B cell (primary cell): ENCODE data around the gene TFE3. TPM values are rescaled to one million over a fixed set of nuclear protein-coding genes. Genes with fewer than 3 reads are reported as not detected.

Experiments
- ATAC-seq: fragments of 200-7000 bp; cut with Tn5 transposase; one replicate; pipeline ENCODE4 v1.10.0; 2021; ENCODE audit warnings: low read depth, mild to moderate bottlenecking, moderate number of reproducible peaks, moderate library complexity
- CTCF ChIA-PET: fragments of 350-600 bp; sonication (Branson Sonifier 250); formaldehyde crosslinking; loops from one replicate; lab custom pipeline; 2021; ENCODE audit warnings: antibody characterized with exemption, inconsistent platforms; lab: Charles Lee
- POLR2A ChIA-PET: fragments of 350-600 bp; sonication (Branson Sonifier 250); formaldehyde crosslinking; loops from one replicate; lab custom pipeline; 2021; ENCODE audit warnings: antibody characterized with exemption; lab: Charles Lee
- DNase-seq: peaks from one replicate; pipeline ENCODE4 v3.0.0; 2013
- H2AFZ ChIP-seq: 2 replicates; pipeline ENCODE4 v1.6.1; 2012; ENCODE audit warnings: mild to moderate bottlenecking, low read depth, low read length; ENCODE audit not compliant: insufficient read depth, poor library complexity, severe bottlenecking
- H3K27ac ChIP-seq, 2 donors: 1 replicate in 1 of 2; 2 replicates in 1 of 2; pipeline ENCODE4 v1.5.1; 2012 to 2013; ENCODE audit warnings: low read length in 2 of 2, mild to moderate bottlenecking in 2 of 2, moderate library complexity in 1 of 2
- H3K27me3 ChIP-seq, 4 experiments: fragments of 200-600 bp in 1 of 4; sonication (generic) in 1 of 4; replicated peaks in 1 of 4; 1 replicate in 2 of 4; 2 replicates in 2 of 4; pipeline versions ENCODE4 v1.6.1 to v1.7.0; 2013 to 2016; ENCODE audit warnings: low read length in 3 of 4, mild to moderate bottlenecking in 2 of 4, mixed read lengths in 1 of 4, moderate library complexity in 1 of 4; ENCODE audit not compliant: insufficient read depth in 4 of 4, control insufficient read depth in 3 of 4; ENCODE audit errors: control extremely low read depth in 1 of 4
- H3K36me3 ChIP-seq, 2 experiments: replicated peaks in 1 of 2; 1 replicate in 1 of 2; 2 replicates in 1 of 2; pipeline versions ENCODE4 v1.6.1 to v1.7.1; 2013; ENCODE audit warnings: low read length in 1 of 2; ENCODE audit not compliant: insufficient read depth in 2 of 2, control insufficient read depth in 1 of 2; ENCODE audit errors: control extremely low read depth in 1 of 2, extremely low read depth in 1 of 2
- H3K4me1 ChIP-seq, 2 donors: fragments of 200-600 bp in 1 of 2; sonication (generic) in 1 of 2; 1 replicate in 1 of 2; 2 replicates in 1 of 2; pipeline versions ENCODE4 v1.5.1 to v1.6.1; 2013 to 2017; ENCODE audit warnings: low read length in 2 of 2; ENCODE audit not compliant: control insufficient read depth in 2 of 2, insufficient read depth in 2 of 2
- H3K4me2 ChIP-seq: replicated peaks from 2 replicates; pipeline ENCODE3; 2012; ENCODE audit warnings: mild to moderate bottlenecking, low read depth, low read length; ENCODE audit not compliant: poor library complexity, severe bottlenecking
- H3K4me3 ChIP-seq, 5 experiments: fragments of 200-600 bp in 1 of 5; sonication (generic) in 1 of 5; 1 replicate in 3 of 5; 2 replicates in 2 of 5; pipeline versions ENCODE4 v1.5.1 to v1.7.0; 2011 to 2016; ENCODE audit warnings: low read length in 4 of 5, mild to moderate bottlenecking in 4 of 5, low read depth in 2 of 5, control low read depth in 1 of 5, moderate library complexity in 1 of 5; ENCODE audit not compliant: insufficient read depth in 1 of 5; ENCODE audit errors: control extremely low read depth in 1 of 5, extremely low read depth in 1 of 5
- H3K79me2 ChIP-seq: fragments of 200-600 bp; sonication (generic); one replicate; pipeline ENCODE4 v1.6.0; 2016; ENCODE audit warnings: low read length; ENCODE audit not compliant: control insufficient read depth, insufficient read depth
- H3K9ac ChIP-seq: fragments of 200-600 bp; sonication (generic); 2 replicates; pipeline ENCODE4 v1.6.1; 2017; ENCODE audit warnings: mild to moderate bottlenecking, low read length, moderate library complexity
- H3K9me3 ChIP-seq, 3 donors: one replicate each; pipeline versions ENCODE4 v1.6.1 to v1.7.1; 2013; ENCODE audit warnings: low read length in 2 of 3; ENCODE audit not compliant: control insufficient read depth in 2 of 3, insufficient read depth in 1 of 3; ENCODE audit errors: control extremely low read depth in 1 of 3
- H4K20me1 ChIP-seq: 2 replicates; pipeline ENCODE4 v1.6.0; 2012; ENCODE audit warnings: mild to moderate bottlenecking, low read length; ENCODE audit not compliant: insufficient read depth, control insufficient read depth, poor library complexity, severe bottlenecking
- H3K27ac Mint-ChIP-seq: one replicate; pipeline ENCODE4 v1.8.0; 2021; ENCODE audit warnings: mixed read lengths
- H3K27me3 Mint-ChIP-seq: one replicate; pipeline ENCODE4 v1.8.0; 2021; ENCODE audit warnings: mixed read lengths
- H3K4me1 Mint-ChIP-seq: one replicate; pipeline ENCODE4 v1.8.0; 2021; ENCODE audit warnings: mixed read lengths
- H3K4me3 Mint-ChIP-seq: one replicate; pipeline ENCODE4 v1.8.0; 2021; ENCODE audit warnings: mixed read lengths
- H3K9me3 Mint-ChIP-seq: one replicate; pipeline ENCODE4 v1.8.0; 2022; ENCODE audit warnings: mixed read lengths; ENCODE audit not compliant: insufficient read depth
- CTCF ChIP-seq: fragments of 200-600 bp; IDR thresholded peaks from one replicate; pipeline ENCODE4 v1.8.0; 2022; ENCODE audit warnings: antibody characterized with exemption, mild to moderate bottlenecking
- EZH2 ChIP-seq: IDR thresholded peaks from 2 replicates; pipeline ENCODE4 v1.6.1; 2012; ENCODE audit warnings: borderline replicate concordance, low read depth, mild to moderate bottlenecking, moderate library complexity, low read length; ENCODE audit not compliant: insufficient read depth, poor library complexity, severe bottlenecking
- WGBS: methylation state at CpG from one replicate; pipeline ENCODE4 v1.1.5; 2013; ENCODE audit warnings: missing lambda C conversion rate; ENCODE audit not compliant: insufficient coverage; 5-methylcytosine and 5-hydroxymethylcytosine counted together
- intact Hi-C: fragments of 100-400 bp; cut with micrococcal nuclease; formaldehyde crosslinking; loops from one replicate; pipeline ENCODE4 v1.10.0; 2022
- polyA plus RNA-seq: library from polyadenylated mRNA; depleted of rRNA; stranded (reverse); fragments of >200 nt; gene quantifications from 2 replicates; pipeline ENCODE4 v1.2.3, GENCODE V29; 2012
- total RNA-seq, 2 donors: library from RNA; stranded (reverse); fragments of 120-200 nt in 1 of 2; gene quantifications; 1 replicate in 1 of 2; 2 replicates in 1 of 2; pipeline versions ENCODE4 v1.2.3 to v1.2.4, GENCODE V29; 2013 to 2022

Gene TFE3
- total and polyA plus RNA-seq, 2 donors (not counting 1 experiment from before 2014, with no cell fraction given), result 21.0 to 38.9 TPM

- ATAC-seq (peak; percentile 75), DNase-seq (peak; percentile 70)
- TF ChIP-seq CTCF, result no peak
- no peak for TF ChIP-seq EZH2
- peak overlapping the region; percentile 68 for H3K9ac ChIP-seq
- peak overlapping the region; percentile 83 for H3K4me3 Mint-ChIP-seq
- no peaks in the 10 kb centered on the region for H3K27me3 ChIP-seq
- H3K79me2 ChIP-seq, result peaks cover 5% of the 10 kb centered on the region
- peak overlapping the region; percentile 75 for H3K4me2 ChIP-seq
- intact Hi-C loops, result no loop called here
- H4K20me1 ChIP-seq, result no peaks in the 10 kb centered on the region
- H3K4me1 ChIP-seq, result peaks cover 11 to 17% of the 10 kb centered on the region in 2 donors
- peak overlapping the region; percentile 71 for H2AFZ ChIP-seq
- WGBS, result 4% methylated on average over 19 of the region's 79 CpGs
- no peaks in the 10 kb centered on the region for H3K27me3 Mint-ChIP-seq
- ChIA-PET POLR2A (interaction anchor here (0.6 to 1.0 kb wide), 3 partner anchors 27 to 418 kb away, joined by 3 to 7 read pairs (median 4); partner anchors contain the start of genes GRIPAP1 and WDR45), CTCF (no interaction called here)
- no peaks in the 10 kb centered on the region for H3K9me3 Mint-ChIP-seq
- peak overlapping the region; percentile 90 for H3K27ac Mint-ChIP-seq
- no peaks in the 10 kb centered on the region for H3K36me3 ChIP-seq
- peak overlapping the region in 4 of 5 experiments; percentile 49 to 69 (median 60) for H3K4me3 ChIP-seq
- H3K9me3 ChIP-seq, result no peaks in the 10 kb centered on the region
- peaks cover 25% of the 10 kb centered on the region for H3K4me1 Mint-ChIP-seq
- peak overlapping the region; percentile 55 to 84 for H3K27ac ChIP-seq
These were observed 10.3 kb upstream of the TFE3 start for GRCh38 chrX:49053223-49054072.

- H3K4me2 ChIP-seq, result peak overlapping the region; percentile 67
- POLR2A ChIA-PET, result interaction anchor here (1.3 to 2.3 kb wide), 3 partner anchors 42 to 98 kb away, joined by 6 to 9 read pairs (median 8); partner anchors contain the start of genes GRIPAP1 and OTUD5
- DNase-seq (no peak), ATAC-seq (no peak)
- WGBS, result 27% methylated on average over 8 of the region's 13 CpGs
- peak overlapping the region; percentile 92 for H3K27ac Mint-ChIP-seq
- H3K27me3 Mint-ChIP-seq, result no peaks in the 10 kb centered on the region
- peaks cover 12 to 25% of the 10 kb centered on the region in 2 donors for H3K4me1 ChIP-seq
- H3K9me3 ChIP-seq, result no peaks in the 10 kb centered on the region
- H3K9ac ChIP-seq, result no peak overlapping the region
- no peak for TF ChIP-seq EZH2
- TF ChIP-seq CTCF, result no peak
- H3K27me3 ChIP-seq, result no peaks in the 10 kb centered on the region
- peaks cover 28% of the 10 kb centered on the region for H3K4me1 Mint-ChIP-seq
- no peaks in the 10 kb centered on the region for H3K9me3 Mint-ChIP-seq
- H3K79me2 ChIP-seq, result peaks cover 8% of the 10 kb centered on the region
- intact Hi-C loops, result loop anchor here (1.0 to 10.0 kb wide), 14 partner anchors 30 to 1389 kb away; partner anchors contain the start of genes ELK1, GPKOW, GRIPAP1 and HDAC6
- peak overlapping the region; percentile 76 for H2AFZ ChIP-seq
- peak overlapping the region in 2 of 5 experiments; percentile 24 to 28 for H3K4me3 ChIP-seq
- peak overlapping the region; percentile 66 to 79 for H3K27ac ChIP-seq
- H3K4me3 Mint-ChIP-seq, result peak overlapping the region; percentile 91
- no peaks in the 10 kb centered on the region for H4K20me1 ChIP-seq
- CTCF ChIA-PET, result interaction anchor here (0.6 to 3.3 kb wide), 8 partner anchors 41 to 149 kb away, joined by 3 to 16 read pairs (median 3); partner anchors contain the start of genes GRIPAP1 and KCND1
- H3K36me3 ChIP-seq, result peaks cover 0 to 6% of the 10 kb centered on the region in 2 experiments
These were observed 777 bp upstream of the TFE3 start for GRCh38 chrX:49043987-49044281.
